Calu3 (cell line): ENCODE results near the gene CD320. TPM values are rescaled to one million over a fixed set of nuclear protein-coding genes. Genes with fewer than 3 reads are reported as not detected.

Experiments
- BruUV-seq: library from RNA; stranded (reverse); fragments of 400-500 nt; replicated peaks from 2 replicates; lab custom pipeline; 2021; lab: Mats Ljungman, UMichigan
- CTCF ChIA-PET: fragments of 300-600 bp; sonication (Branson Sonifier 250); formaldehyde crosslinking; loops from one replicate; lab custom pipeline; 2022; ENCODE audit warnings: antibody characterized with exemption; lab: Charles Lee
- DNase-seq: peaks from one replicate; pipeline ENCODE4 v3.0.0; 2022
- H3K27ac Mint-ChIP-seq: one replicate; pipeline ENCODE4 v1.8.0; 2022; ENCODE audit warnings: mixed read lengths; ENCODE audit not compliant: unreplicated experiment
- H3K27me3 Mint-ChIP-seq: one replicate; pipeline ENCODE4 v1.8.0; 2022; ENCODE audit warnings: mixed read lengths; ENCODE audit not compliant: unreplicated experiment
- H3K36me3 Mint-ChIP-seq: one replicate; pipeline ENCODE4 v1.8.0; 2022; ENCODE audit warnings: mild to moderate bottlenecking, moderate library complexity, mixed read lengths; ENCODE audit not compliant: insufficient read depth, unreplicated experiment
- H3K4me1 Mint-ChIP-seq: one replicate; pipeline ENCODE4 v1.8.0; 2022; ENCODE audit warnings: mild to moderate bottlenecking, low read depth, mixed read lengths; ENCODE audit not compliant: unreplicated experiment
- H3K4me3 Mint-ChIP-seq: one replicate; pipeline ENCODE4 v1.8.0; 2022; ENCODE audit warnings: mild to moderate bottlenecking, low read depth, moderate library complexity, mixed read lengths; ENCODE audit not compliant: unreplicated experiment
- H3K9me3 Mint-ChIP-seq: one replicate; pipeline ENCODE4 v1.8.0; 2022; ENCODE audit warnings: low read depth, mixed read lengths; ENCODE audit not compliant: unreplicated experiment
- CTCF ChIP-seq: fragments of 200-600 bp; IDR thresholded peaks from one replicate; pipeline ENCODE4 v1.8.0; 2022; ENCODE audit warnings: antibody characterized with exemption; ENCODE audit not compliant: unreplicated experiment
- intact Hi-C: fragments of 100-400 bp; cut with micrococcal nuclease; formaldehyde crosslinking; loops from one replicate; pipeline ENCODE4 v1.10.0; 2022; ENCODE audit not compliant: unreplicated experiment
- total RNA-seq: library from RNA; stranded (reverse); gene quantifications from 2 replicates; pipeline ENCODE4 v1.2.3, GENCODE V29; 2022

Gene CD320
- total RNA-seq, 1 experiment from 2014 or later = 54.0 TPM

- peaks cover 22% of the 10 kb centered on the region for H3K36me3 Mint-ChIP-seq
- no peaks in the 10 kb centered on the region for H3K9me3 Mint-ChIP-seq
- TF ChIP-seq CTCF = no peak
- no peak overlapping the region for H3K27ac Mint-ChIP-seq
- no TSS peak for BruUV-seq
- H3K4me1 Mint-ChIP-seq = peaks cover 15% of the 10 kb centered on the region
- DNase-seq = no peak
- intact Hi-C loops = loop anchor here (10.0 kb wide), 1 partner anchor 47 kb away; no protein-coding TSS in a partner anchor
- no peak overlapping the region for H3K4me3 Mint-ChIP-seq
- H3K27me3 Mint-ChIP-seq = no peaks in the 10 kb centered on the region
- CTCF ChIA-PET = no interaction called here
Observed at GRCh38 chr19:8311461-8312260, 3.5 kb upstream of the CD320 start.

GRCh38 chr19:8310342-8311055, 2.3 kb upstream of the CD320 start:
- Mint-ChIP-seq H3K27ac (no peak overlapping the region), H3K27me3 (no peaks in the 10 kb centered on the region), H3K4me3 (no peak overlapping the region), H3K4me1 (peaks cover 15% of the 10 kb centered on the region), H3K9me3 (no peaks in the 10 kb centered on the region), H3K36me3 (peaks cover 22% of the 10 kb centered on the region)
- BruUV-seq = no TSS peak
- no peak for DNase-seq
- TF ChIP-seq CTCF = no peak
- CTCF ChIA-PET = interaction anchor here (0.6 kb wide), 1 partner anchor 92 kb away, joined by 3 read pairs; no protein-coding TSS in a partner anchor
- intact Hi-C loops = loop anchor here (10.0 kb wide), 1 partner anchor 46 kb away; no protein-coding TSS in a partner anchor

GRCh38 chr19:8308891-8309291, 733 bp upstream of the CD320 start:
- Mint-ChIP-seq H3K36me3 (peaks cover 29% of the 10 kb centered on the region), H3K9me3 (no peaks in the 10 kb centered on the region), H3K27ac (peak overlapping the region; percentile 69), H3K4me1 (peaks cover 15% of the 10 kb centered on the region), H3K4me3 (peak overlapping the region; percentile 95), H3K27me3 (no peaks in the 10 kb centered on the region)
- no peak for DNase-seq
- BruUV-seq = no TSS peak
- no peak for TF ChIP-seq CTCF
- CTCF ChIA-PET = no interaction called here
- intact Hi-C loops = no loop called here

GRCh38 chr19:8307400-8307964, 676 bp downstream of the CD320 start:
- DNase-seq = no peak
- intact Hi-C loops = no loop called here
- peak overlapping the region; percentile 95 for H3K4me3 Mint-ChIP-seq
- H3K9me3 Mint-ChIP-seq = no peaks in the 10 kb centered on the region
- H3K27me3 Mint-ChIP-seq = no peaks in the 10 kb centered on the region
- BruUV-seq = TSS peak; percentile 50
- H3K36me3 Mint-ChIP-seq = peaks cover 29% of the 10 kb centered on the region
- no peak for TF ChIP-seq CTCF
- peaks cover 15% of the 10 kb centered on the region for H3K4me1 Mint-ChIP-seq
- H3K27ac Mint-ChIP-seq = peak overlapping the region; percentile 69
- CTCF ChIA-PET = no interaction called here
